ENCODE data around the gene EGR1.

The EGR1 gene

GRCh38 chr5:138514021-138514420 is 48.7 kb downstream of the EGR1 start:
- DNase-seq, result no peak

GRCh38 chr5:138515556-138516245 is 50.4 kb downstream of the EGR1 start:
- DNase-seq, result no peak

GRCh38 chr5:138517437-138517836 is 52.2 kb downstream of the EGR1 start:
- no peak for DNase-seq

Measured in NCI-H446 (cell line).